AG10803 (cell line): ENCODE results near the gene SANBR.
A peak's percentile ranks its signal among the peaks of the same experiment; 100 is the strongest.

Experiments
- DNase-seq: peaks from one replicate; pipeline ENCODE4 v3.0.0; 2010; ENCODE audit warnings: low read depth
- H3K4me3 ChIP-seq: 2 replicates; pipeline ENCODE4 v1.5.1; 2011; ENCODE audit warnings: mild to moderate bottlenecking, low read length, control low read depth
- CTCF ChIP-seq: conservative IDR thresholded peaks from 2 replicates; pipeline ENCODE4 v1.5.1; 2011; ENCODE audit warnings: mild to moderate bottlenecking, low read length, control low read depth, inconsistent platforms

SANBR gene

GRCh38 chr2:61089797-61090196, 24.1 kb downstream of the SANBR start:
- no peak for DNase-seq
- no peak overlapping the region for H3K4me3 ChIP-seq
- no peak for TF ChIP-seq CTCF

- no peak for TF ChIP-seq CTCF
- peak; percentile 53 for DNase-seq
- H3K4me3 ChIP-seq, result no peak overlapping the region
These were observed 24.8 kb downstream of the SANBR start for GRCh38 chr2:61090386-61090921.

GRCh38 chr2:61091485-61091884, 25.8 kb downstream of the SANBR start:
- H3K4me3 ChIP-seq, result no peak overlapping the region
- no peak for DNase-seq
- TF ChIP-seq CTCF, result no peak

GRCh38 chr2:61096438-61096837, 30.8 kb downstream of the SANBR start:
- no peak overlapping the region for H3K4me3 ChIP-seq
- no peak for TF ChIP-seq CTCF

DNA sequence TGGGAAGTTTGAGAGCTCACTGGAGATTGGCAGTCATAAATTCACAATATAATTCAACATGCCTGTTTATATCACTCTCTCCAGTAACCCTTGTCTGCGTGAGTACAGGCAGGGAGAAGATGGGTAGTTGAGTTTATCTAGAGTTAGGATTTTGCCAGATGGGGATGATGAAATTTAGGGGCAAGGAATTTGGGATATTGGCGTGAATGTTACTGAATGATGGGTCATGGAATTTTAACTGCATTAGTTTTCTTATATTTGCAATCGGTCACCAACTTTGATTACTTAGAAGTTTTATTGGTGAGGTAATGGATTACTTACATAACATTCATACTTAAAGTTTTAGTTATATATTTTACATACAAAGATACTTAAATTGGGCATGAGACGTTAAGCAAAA, 35.1 kb downstream of the SANBR start:
- no peak for DNase-seq
- no peak for TF ChIP-seq CTCF

More at GRCh38 chr2:61096438-61096837, 30.8 kb downstream of the SANBR start:
- DNase-seq, result no peak

DNA sequence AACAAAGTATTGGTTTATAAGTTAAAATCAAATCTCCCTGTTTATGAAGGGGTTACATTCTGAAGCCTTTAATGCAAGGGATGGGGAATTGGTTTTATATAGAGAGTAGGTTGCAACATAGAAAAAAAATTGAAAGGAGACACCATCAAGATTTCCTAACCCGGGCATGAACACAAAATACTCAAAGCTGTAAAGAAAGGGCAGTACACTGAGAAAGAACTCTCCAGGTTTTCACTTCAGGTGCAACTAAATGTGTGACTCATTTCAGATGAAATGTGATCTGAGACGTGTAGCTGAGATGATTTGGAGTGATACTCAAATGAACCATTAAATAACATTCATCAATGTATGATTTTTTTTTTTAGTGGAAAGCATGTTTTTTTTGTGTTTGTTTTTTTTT, 43.6 kb downstream of the SANBR start:
- no peak for TF ChIP-seq CTCF
- no peak overlapping the region for H3K4me3 ChIP-seq
- DNase-seq, result no peak

More for the DNA sequence above, 35.1 kb downstream of the SANBR start:
- H3K4me3 ChIP-seq, result no peak overlapping the region

DNA sequence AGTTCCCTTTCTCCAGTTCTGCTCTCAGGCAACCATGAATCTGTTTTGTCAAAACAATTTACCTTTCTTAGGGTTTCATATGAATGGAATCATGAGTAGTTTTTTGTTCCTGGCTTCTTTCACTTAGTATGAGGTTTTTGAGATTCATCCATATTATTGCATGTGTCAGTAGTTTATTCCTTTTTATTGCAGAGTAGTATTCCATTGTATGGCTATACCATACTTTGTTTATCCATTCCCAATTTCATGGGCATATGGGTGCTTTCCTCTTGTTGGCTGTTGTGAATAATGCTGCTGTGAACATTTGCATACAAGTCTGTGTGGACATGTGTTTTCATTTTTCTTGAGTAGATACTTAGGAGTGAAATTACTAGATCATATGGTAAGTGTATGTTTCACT, 46.0 kb downstream of the SANBR start:
- H3K4me3 ChIP-seq, result no peak overlapping the region
- no peak for TF ChIP-seq CTCF
- no peak for DNase-seq
